HG02642 (cell line): ENCODE measurements around the gene OR6V1.
"Not testable (repeated sequence)": the region's sequence is repeated elsewhere in the genome, so short reads cannot be mapped to it uniquely, and the experiment has no call there.

Experiments used
- ATAC-seq: cut with Tn5 transposase; IDR thresholded peaks from one replicate; pipeline ENCODE4 v1.9.1; 2021; ENCODE audit warnings: mild to moderate bottlenecking; ENCODE audit not compliant: unreplicated experiment, poor library complexity

Gene OR6V1

GRCh38 chr7:143042159-143042789 is 9.9 kb upstream of the OR6V1 start:
- ATAC-seq, result no peak

DNA sequence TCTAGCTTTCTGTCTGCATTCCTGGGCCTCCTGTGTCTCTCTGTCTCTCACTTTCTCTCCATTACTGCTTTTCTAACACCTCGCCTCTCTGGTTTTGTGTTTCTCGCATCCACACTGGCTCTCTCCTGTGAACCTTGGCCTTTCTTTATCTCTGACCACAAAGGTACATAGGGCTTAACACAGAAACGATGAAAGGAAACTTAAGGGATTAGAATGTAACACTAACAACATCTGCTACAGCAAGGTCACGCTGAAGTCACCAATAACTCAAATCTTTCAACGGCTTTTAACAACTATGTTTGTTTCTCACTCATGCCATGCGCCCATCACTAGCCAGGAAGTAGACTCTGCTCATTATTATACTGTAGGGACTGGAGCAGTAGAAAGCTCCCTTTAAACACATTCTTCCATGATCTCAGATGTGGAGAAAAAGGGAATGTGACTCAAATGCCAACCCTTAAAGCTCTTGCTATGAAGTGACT is 9.3 kb upstream of the OR6V1 start:
- ATAC-seq, result no peak

- no peak for ATAC-seq
Observed at GRCh38 chr7:143043391-143043790, 8.8 kb upstream of the OR6V1 start.

GRCh38 chr7:143046426-143046851 is 5.7 kb upstream of the OR6V1 start:
- no peak for ATAC-seq

DNA sequence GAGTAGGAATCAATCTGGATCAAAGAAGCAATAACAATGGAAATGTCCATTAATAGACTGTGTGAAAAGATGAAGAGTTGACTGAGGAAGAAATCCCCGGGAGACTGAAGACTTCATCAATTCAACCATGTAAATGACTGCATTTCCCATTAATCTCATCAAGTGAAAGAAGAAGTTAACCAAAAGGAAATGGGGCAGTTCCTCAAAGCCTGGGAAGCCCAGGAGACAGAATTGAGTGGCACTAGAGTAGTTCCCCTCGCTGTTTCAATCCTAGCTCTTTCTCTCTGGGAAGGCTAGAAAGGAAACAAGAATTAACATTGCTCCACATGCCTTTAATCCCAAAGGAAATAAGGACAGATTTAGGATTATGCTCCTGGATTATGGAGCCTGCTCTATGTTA is 4.8 kb upstream of the OR6V1 start:
- ATAC-seq, result no peak

GRCh38 chr7:143048827-143049226 is 3.3 kb upstream of the OR6V1 start:
- ATAC-seq, result no peak

- ATAC-seq, result no peak
Observed at GRCh38 chr7:143049362-143049761, 2.8 kb upstream of the OR6V1 start.

GRCh38 chr7:143050931-143051330 is 1.2 kb upstream of the OR6V1 start:
- ATAC-seq, result no peak

DNA sequence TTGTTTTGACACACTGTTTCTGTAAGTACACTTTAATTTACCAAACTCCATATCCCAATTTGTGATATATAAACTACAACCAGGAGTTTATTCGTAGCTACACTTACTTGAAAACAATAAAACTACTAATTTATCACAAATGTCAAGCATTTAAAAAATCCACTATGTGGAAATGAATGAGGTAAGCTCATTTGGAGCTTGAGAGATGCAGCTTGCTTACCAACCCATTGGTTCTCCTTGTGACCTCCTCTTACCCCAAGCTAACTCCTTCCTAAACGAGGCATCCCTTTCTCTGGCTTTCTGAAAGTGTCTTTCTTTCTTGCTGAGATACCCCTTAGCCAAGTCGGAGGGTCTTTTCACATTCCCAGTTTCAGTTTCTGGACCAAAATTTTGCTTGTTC is 2.5 kb downstream of the OR6V1 start:
- no peak for ATAC-seq

DNA sequence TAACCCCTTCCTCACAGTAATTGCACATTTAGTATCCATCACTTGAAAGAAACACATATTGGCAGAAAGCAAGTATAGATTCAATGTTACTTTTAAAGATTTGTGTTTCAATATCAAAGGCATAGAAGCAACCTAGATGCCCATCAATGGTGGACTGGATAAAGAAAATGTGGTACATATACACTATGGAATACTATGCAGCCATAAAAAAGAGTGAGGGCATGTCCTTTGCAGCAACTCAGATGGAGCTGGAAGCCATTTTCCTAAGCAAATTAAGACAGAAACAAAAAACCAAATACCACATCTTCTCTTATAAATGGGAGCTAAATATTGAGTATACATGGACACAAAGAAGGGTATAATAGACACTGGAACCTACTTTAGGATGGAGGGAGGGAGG is 3.6 kb downstream of the OR6V1 start:
- no peak for ATAC-seq

GRCh38 chr7:143063741-143064140 is 11.6 kb downstream of the OR6V1 start:
- ATAC-seq, result no peak

- no peak for ATAC-seq
Observed at GRCh38 chr7:143068446-143068845, 16.3 kb downstream of the OR6V1 start.

DNA sequence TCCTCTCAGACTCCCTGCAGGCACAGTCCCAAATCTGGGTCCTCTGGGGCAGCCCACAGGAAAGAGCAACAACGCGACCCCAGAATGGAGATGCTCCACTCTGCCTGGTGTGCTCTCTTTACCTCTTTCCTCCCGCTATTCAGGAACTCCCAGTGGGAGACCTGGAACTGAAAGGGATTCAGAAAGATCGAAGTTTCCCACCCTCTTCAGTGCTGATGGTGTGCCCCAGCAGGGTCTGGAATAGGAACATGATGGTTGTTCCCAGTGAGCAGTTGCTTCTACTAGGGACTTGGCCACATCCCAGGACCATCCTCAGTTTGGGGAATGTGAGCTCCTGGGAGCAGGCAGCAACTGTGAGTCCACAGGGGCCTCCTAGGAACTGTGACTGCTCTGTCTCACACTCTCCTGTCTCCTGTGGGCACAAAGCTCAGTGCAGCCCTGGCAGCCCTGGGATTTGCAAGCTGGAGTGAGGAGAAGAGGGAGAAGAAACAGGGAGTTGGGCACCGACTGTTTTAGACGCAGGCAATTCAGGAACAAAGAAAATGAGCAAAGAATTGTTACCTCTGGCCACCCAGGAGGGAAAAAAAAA is 17.9 kb downstream of the OR6V1 start:
- no peak for ATAC-seq

DNA sequence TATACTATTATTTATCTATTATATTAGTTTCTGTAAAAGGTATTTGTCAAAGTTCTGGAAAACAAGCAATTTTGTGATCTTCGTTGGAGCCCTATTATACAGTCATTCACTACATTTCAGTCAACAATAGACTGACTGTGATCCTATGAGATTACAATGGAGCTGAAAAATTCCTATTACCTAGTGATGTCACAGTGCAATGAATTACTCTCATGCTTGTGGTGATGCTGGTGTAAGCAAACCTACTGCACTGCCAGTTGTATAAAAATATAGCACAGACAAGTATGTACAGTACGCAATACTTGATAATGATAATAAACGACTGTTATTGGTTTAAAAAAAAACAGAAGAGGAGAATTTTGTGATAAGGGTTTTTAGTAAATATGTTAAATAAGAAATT is 21.4 kb downstream of the OR6V1 start:
- no peak for ATAC-seq

- ATAC-seq, result no peak
Observed at GRCh38 chr7:143074141-143074540, 22.0 kb downstream of the OR6V1 start.

DNA sequence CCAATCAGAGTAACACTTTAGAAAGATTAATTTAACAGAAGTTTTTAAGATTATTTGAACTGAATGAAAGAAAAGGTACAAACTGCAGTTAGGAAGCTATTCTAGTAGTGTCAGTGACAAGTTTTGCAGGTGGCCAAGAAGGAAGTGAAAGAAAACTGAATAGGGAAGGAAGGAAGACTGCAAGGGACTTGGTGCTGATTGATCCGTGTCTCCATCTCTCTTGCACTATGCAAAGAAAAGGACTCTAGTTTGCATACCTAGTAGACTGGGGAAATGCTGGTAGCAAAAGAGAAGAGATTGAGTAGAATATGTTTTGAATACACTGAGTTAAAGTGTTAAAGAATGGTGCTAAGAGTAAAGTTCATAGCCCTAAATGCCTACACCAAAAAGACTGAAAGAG is 33.0 kb downstream of the OR6V1 start:
- no peak for ATAC-seq

- not testable (repeated sequence) for ATAC-seq
Observed at GRCh38 chr7:143085610-143086009, 33.5 kb downstream of the OR6V1 start.

GRCh38 chr7:143088549-143089231 is 36.5 kb downstream of the OR6V1 start:
- not testable (repeated sequence) for ATAC-seq

DNA sequence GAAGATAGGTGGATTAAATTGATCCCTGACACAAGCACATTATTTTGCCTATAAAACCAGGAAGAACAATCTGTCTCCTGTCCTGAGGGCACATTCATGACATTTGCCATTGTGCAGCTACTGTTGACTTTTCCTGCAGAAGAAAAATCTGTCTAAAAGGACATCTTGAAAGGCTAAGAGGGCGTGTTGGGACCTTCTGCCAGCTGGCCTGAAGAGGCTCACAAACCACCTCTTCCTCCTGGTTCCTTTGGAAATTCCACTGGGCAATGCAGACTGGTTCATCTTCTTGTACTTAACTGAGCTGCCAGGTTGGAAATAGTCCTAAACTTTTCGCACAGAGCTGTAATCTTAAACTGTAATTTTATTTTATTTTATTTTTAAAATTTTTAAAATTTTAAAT is 44.0 kb downstream of the OR6V1 start:
- ATAC-seq, result no peak

- ATAC-seq, result not testable (repeated sequence)
Observed at GRCh38 chr7:143099579-143099978, 47.4 kb downstream of the OR6V1 start.
